SK-N-SH treated with all-trans-retinoic acid at 6 μM for 48 hours (cell line): ENCODE measurements around the gene RBM28.

ENCODE experiments used
- ATAC-seq: fragments of 200-7000 bp; cut with Tn5 transposase; 3 replicates; pipeline ENCODE4 v1.9.1; 2020; ENCODE audit warnings: mild to moderate bottlenecking, moderate library complexity
- ARNTL ChIP-seq: fragments of 450-650 bp; formaldehyde crosslinking; IDR thresholded peaks from 2 replicates; pipeline ENCODE4 v1.5.0; 2020; ENCODE audit warnings: low read depth, mild to moderate bottlenecking, moderate library complexity, borderline replicate concordance
- BACH2 ChIP-seq: fragments of 250-450 bp; sonication (Bioruptor Pico); IDR thresholded peaks from 2 replicates; pipeline ENCODE4 v1.9.0; 2021; ENCODE audit warnings: mild to moderate bottlenecking, borderline replicate concordance
- CSDC2 ChIP-seq: fragments of 250-450 bp; sonication (Bioruptor Pico); IDR thresholded peaks from 2 replicates; pipeline ENCODE4 v1.5.0; 2020; ENCODE audit warnings: mild to moderate bottlenecking, moderate library complexity
- ESRRG ChIP-seq: fragments of 250-450 bp; sonication (Bioruptor Pico); IDR thresholded peaks from 2 replicates; pipeline ENCODE4 v1.6.1; 2021; ENCODE audit warnings: mild to moderate bottlenecking
- OSR1 ChIP-seq: fragments of 250-450 bp; sonication (Bioruptor Pico); IDR thresholded peaks from 2 replicates; pipeline ENCODE4 v1.8.0; 2022; ENCODE audit warnings: moderate library complexity, mild to moderate bottlenecking, inconsistent platforms
- PPARA ChIP-seq: fragments of 250-450 bp; sonication (Bioruptor Pico); IDR thresholded peaks from 2 replicates; pipeline ENCODE4 v1.5.0; 2020; ENCODE audit warnings: mild to moderate bottlenecking, borderline replicate concordance
- RARB ChIP-seq: fragments of 250-450 bp; sonication (Bioruptor Pico); IDR thresholded peaks from 2 replicates; pipeline ENCODE4 v1.8.0; 2021; ENCODE audit warnings: mild to moderate bottlenecking, moderate library complexity
- SNAI2 ChIP-seq: fragments of 250-450 bp; sonication (Bioruptor Pico); IDR thresholded peaks from 2 replicates; pipeline ENCODE4 v1.5.0; 2020; ENCODE audit warnings: mild to moderate bottlenecking, moderate library complexity
- TCF4 ChIP-seq: fragments of 250-450 bp; sonication (Bioruptor Pico); IDR thresholded peaks from 2 replicates; pipeline ENCODE4 v1.8.0; 2021; ENCODE audit warnings: mild to moderate bottlenecking, moderate library complexity, borderline replicate concordance
- TOX ChIP-seq: fragments of 250-450 bp; sonication (Bioruptor Pico); IDR thresholded peaks from 2 replicates; pipeline ENCODE4 v1.8.0; 2021; ENCODE audit warnings: mild to moderate bottlenecking, moderate library complexity, borderline replicate concordance
- ZC3H10 ChIP-seq: fragments of 250-450 bp; sonication (Bioruptor Pico); IDR thresholded peaks from 2 replicates; pipeline ENCODE4 v1.5.1; 2021; ENCODE audit warnings: mild to moderate bottlenecking, moderate library complexity
- ZFP3 ChIP-seq: fragments of 250-450 bp; sonication (Bioruptor Pico); IDR thresholded peaks from 2 replicates; pipeline ENCODE4 v1.5.0; 2020; ENCODE audit warnings: mild to moderate bottlenecking, moderate library complexity
- ZFP30 ChIP-seq: fragments of 450-650 bp; formaldehyde crosslinking; IDR thresholded peaks from 2 replicates; pipeline ENCODE4 v1.5.0; 2022; ENCODE audit warnings: mild to moderate bottlenecking, moderate library complexity
- ZNF565 ChIP-seq: fragments of 450-650 bp; formaldehyde crosslinking; conservative IDR thresholded peaks from 2 replicates; pipeline ENCODE4 v1.5.0; 2020; ENCODE audit warnings: low read depth, mild to moderate bottlenecking, moderate library complexity
- ZNF70 ChIP-seq: fragments of 450-650 bp; formaldehyde crosslinking; IDR thresholded peaks from 2 replicates; pipeline ENCODE4 v1.5.0; 2020; ENCODE audit warnings: mild to moderate bottlenecking, moderate library complexity
- TF ChIP-seq, protein P1 (sequence below): fragments of 250-450 bp; sonication (Bioruptor Pico); IDR thresholded peaks from 2 replicates; pipeline ENCODE4 v1.8.0; 2021; ENCODE audit warnings: low read depth, mild to moderate bottlenecking, moderate library complexity, borderline replicate concordance
- TF ChIP-seq, protein P2 (sequence below): fragments of 250-450 bp; sonication (Bioruptor Pico); IDR thresholded peaks from 2 replicates; pipeline ENCODE4 v1.5.1; 2020; ENCODE audit warnings: low read depth, mild to moderate bottlenecking, moderate library complexity
- TF ChIP-seq, protein P3 (sequence below): fragments of 250-450 bp; sonication (Bioruptor Pico); IDR thresholded peaks from 2 replicates; pipeline ENCODE4 v1.5.0; 2020; ENCODE audit warnings: mild to moderate bottlenecking, moderate library complexity
- TF ChIP-seq, protein P4 (sequence below): fragments of 250-450 bp; sonication (Bioruptor Pico); IDR thresholded peaks from 2 replicates; pipeline ENCODE4 v1.5.1; 2021; ENCODE audit warnings: mild to moderate bottlenecking, moderate library complexity
- TF ChIP-seq, protein P5 (sequence below): fragments of 250-450 bp; sonication (Bioruptor Pico); IDR thresholded peaks from 2 replicates; pipeline ENCODE4 v1.8.0; 2020; ENCODE audit warnings: mild to moderate bottlenecking, moderate library complexity, borderline replicate concordance

The RBM28 gene

DNA sequence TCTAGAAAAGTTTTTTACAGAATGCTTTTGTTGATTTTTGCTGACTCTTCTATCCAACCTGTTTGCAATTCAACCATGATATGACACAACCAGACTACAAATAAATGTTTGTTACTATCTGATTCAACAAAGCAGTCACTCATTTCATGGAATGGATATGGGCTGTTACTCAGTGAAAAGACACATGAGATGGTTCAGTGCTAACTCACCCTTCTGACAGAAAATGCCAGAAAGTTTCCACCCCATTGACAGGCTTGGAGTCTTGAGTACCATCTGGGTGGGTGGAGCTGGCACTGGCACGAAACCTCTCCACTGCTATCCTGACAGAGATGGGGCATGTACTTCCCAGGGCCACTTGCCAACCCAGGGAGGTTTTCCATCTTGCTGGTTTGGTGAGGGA, 39.5 kb downstream of the RBM28 start:
- ATAC-seq, result no peak
- TF ChIP-seq ZNF70 (CRISPR knock-in tag) (no peak), SNAI2 (CRISPR knock-in tag) (no peak), PPARA (no peak), ZFP30 (CRISPR knock-in tag) (no peak), CSDC2 (CRISPR knock-in tag) (no peak), TOX (CRISPR knock-in tag) (no peak), OSR1 (CRISPR knock-in tag) (no peak), ARNTL (CRISPR knock-in tag) (no peak), TCF4 (CRISPR knock-in tag) (no peak), ZC3H10 (no peak), RARB (no peak), ESRRG (no peak)
- TF ChIP-seq, protein P1, sequence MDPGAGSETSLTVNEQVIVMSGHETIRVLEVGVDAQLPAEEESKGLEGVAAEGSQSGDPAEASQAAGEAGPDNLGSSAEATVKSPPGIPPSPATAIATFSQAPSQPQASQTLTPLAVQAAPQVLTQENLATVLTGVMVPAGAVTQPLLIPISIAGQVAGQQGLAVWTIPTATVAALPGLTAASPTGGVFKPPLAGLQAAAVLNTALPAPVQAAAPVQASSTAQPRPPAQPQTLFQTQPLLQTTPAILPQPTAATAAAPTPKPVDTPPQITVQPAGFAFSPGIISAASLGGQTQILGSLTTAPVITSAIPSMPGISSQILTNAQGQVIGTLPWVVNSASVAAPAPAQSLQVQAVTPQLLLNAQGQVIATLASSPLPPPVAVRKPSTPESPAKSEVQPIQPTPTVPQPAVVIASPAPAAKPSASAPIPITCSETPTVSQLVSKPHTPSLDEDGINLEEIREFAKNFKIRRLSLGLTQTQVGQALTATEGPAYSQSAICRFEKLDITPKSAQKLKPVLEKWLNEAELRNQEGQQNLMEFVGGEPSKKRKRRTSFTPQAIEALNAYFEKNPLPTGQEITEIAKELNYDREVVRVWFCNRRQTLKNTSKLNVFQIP, result no peak
- TF ChIP-seq, protein P2, sequence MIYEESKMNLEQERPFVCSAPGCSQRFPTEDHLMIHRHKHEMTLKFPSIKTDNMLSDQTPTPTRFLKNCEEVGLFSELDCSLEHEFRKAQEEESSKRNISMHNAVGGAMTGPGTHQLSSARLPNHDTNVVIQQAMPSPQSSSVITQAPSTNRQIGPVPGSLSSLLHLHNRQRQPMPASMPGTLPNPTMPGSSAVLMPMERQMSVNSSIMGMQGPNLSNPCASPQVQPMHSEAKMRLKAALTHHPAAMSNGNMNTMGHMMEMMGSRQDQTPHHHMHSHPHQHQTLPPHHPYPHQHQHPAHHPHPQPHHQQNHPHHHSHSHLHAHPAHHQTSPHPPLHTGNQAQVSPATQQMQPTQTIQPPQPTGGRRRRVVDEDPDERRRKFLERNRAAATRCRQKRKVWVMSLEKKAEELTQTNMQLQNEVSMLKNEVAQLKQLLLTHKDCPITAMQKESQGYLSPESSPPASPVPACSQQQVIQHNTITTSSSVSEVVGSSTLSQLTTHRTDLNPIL (CRISPR knock-in tag), result no peak
- TF ChIP-seq, protein P3, sequence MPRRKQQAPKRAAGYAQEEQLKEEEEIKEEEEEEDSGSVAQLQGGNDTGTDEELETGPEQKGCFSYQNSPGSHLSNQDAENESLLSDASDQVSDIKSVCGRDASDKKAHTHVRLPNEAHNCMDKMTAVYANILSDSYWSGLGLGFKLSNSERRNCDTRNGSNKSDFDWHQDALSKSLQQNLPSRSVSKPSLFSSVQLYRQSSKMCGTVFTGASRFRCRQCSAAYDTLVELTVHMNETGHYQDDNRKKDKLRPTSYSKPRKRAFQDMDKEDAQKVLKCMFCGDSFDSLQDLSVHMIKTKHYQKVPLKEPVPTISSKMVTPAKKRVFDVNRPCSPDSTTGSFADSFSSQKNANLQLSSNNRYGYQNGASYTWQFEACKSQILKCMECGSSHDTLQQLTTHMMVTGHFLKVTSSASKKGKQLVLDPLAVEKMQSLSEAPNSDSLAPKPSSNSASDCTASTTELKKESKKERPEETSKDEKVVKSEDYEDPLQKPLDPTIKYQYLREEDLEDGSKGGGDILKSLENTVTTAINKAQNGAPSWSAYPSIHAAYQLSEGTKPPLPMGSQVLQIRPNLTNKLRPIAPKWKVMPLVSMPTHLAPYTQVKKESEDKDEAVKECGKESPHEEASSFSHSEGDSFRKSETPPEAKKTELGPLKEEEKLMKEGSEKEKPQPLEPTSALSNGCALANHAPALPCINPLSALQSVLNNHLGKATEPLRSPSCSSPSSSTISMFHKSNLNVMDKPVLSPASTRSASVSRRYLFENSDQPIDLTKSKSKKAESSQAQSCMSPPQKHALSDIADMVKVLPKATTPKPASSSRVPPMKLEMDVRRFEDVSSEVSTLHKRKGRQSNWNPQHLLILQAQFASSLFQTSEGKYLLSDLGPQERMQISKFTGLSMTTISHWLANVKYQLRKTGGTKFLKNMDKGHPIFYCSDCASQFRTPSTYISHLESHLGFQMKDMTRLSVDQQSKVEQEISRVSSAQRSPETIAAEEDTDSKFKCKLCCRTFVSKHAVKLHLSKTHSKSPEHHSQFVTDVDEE (CRISPR knock-in tag), result no peak
- TF ChIP-seq, protein P4, sequence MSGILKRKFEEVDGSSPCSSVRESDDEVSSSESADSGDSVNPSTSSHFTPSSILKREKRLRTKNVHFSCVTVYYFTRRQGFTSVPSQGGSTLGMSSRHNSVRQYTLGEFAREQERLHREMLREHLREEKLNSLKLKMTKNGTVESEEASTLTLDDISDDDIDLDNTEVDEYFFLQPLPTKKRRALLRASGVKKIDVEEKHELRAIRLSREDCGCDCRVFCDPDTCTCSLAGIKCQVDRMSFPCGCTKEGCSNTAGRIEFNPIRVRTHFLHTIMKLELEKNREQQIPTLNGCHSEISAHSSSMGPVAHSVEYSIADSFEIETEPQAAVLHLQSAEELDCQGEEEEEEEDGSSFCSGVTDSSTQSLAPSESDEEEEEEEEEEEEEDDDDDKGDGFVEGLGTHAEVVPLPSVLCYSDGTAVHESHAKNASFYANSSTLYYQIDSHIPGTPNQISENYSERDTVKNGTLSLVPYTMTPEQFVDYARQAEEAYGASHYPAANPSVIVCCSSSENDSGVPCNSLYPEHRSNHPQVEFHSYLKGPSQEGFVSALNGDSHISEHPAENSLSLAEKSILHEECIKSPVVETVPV (CRISPR knock-in tag), result no peak
- TF ChIP-seq, protein P5, sequence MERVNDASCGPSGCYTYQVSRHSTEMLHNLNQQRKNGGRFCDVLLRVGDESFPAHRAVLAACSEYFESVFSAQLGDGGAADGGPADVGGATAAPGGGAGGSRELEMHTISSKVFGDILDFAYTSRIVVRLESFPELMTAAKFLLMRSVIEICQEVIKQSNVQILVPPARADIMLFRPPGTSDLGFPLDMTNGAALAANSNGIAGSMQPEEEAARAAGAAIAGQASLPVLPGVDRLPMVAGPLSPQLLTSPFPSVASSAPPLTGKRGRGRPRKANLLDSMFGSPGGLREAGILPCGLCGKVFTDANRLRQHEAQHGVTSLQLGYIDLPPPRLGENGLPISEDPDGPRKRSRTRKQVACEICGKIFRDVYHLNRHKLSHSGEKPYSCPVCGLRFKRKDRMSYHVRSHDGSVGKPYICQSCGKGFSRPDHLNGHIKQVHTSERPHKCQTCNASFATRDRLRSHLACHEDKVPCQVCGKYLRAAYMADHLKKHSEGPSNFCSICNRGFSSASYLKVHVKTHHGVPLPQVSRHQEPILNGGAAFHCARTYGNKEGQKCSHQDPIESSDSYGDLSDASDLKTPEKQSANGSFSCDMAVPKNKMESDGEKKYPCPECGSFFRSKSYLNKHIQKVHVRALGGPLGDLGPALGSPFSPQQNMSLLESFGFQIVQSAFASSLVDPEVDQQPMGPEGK, result no peak
- TF ChIP-seq, all 23 proteins: peak for 0

DNA sequence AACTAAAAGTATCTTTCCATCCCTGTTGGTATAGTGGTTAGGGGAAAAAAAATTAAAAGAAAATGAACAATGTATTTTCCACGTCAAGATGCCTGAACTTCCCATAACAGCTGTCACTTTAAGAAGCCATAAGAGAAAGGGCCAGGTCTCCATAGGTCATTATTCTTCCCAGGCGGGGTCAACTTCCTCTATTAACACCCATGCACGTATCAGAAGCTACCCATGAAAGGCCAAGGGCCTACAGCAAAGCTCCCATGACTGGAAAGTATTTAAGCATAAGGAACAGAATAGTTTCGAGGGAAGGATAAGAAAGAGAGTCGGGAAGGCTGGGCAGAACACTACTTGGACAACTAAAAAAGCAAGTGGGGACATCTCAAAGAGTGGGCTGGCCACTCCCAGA, 40.1 kb downstream of the RBM28 start:
- TF ChIP-seq SNAI2 (CRISPR knock-in tag), result no peak
- no peak for TF ChIP-seq ZNF565
- no peak for TF ChIP-seq TOX (CRISPR knock-in tag)
- no peak for TF ChIP-seq ARNTL (CRISPR knock-in tag)
- ATAC-seq, result no peak

DNA sequence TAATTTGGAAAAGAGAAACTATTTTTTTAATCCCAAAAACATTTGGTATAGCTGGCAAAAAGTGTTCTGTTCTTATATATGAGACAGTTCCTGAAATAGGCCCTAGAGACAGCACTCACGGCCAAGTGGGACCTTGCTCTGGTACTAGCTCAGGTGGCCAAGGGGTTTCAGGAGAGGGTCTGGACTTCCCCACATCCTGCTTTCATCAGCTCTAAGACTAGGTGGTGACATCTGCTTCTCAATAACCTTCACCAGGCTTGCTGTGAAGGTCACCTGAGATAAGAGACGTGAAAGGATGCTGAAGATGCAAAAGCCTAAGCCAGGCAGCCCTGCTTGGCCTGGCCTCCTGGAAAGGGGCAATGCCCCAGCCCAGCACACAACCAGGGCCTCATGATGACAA, 40.6 kb downstream of the RBM28 start:
- TF ChIP-seq TCF4 (CRISPR knock-in tag), result no peak
- TF ChIP-seq ZC3H10, result no peak
- TF ChIP-seq, protein P4 (CRISPR knock-in tag), result no peak
- no peak for TF ChIP-seq RARB
- no peak for TF ChIP-seq ARNTL (CRISPR knock-in tag)
- TF ChIP-seq BACH2, result no peak
- no peak for TF ChIP-seq SNAI2 (CRISPR knock-in tag)
- no peak for TF ChIP-seq ZFP3 (CRISPR knock-in tag)
- no peak for TF ChIP-seq CSDC2 (CRISPR knock-in tag)
- no peak for TF ChIP-seq OSR1 (CRISPR knock-in tag)
- no peak for TF ChIP-seq PPARA
- TF ChIP-seq, protein P1, result no peak
- ATAC-seq, result no peak
